CD8-positive, alpha-beta memory T cell (primary cell): ENCODE measurements around the gene PLEKHH2. TPM values are rescaled to one million over a fixed set of nuclear protein-coding genes. Genes with fewer than 3 reads are reported as not detected.
"Not testable (repeated sequence)": the region's sequence is repeated elsewhere in the genome, so short reads cannot be mapped to it uniquely, and the experiment has no call there.

ENCODE experiments used
- CTCF ChIA-PET: fragments of 350-600 bp; sonication (Branson Sonifier 250); formaldehyde crosslinking; loops from one replicate; lab custom pipeline; 2021; ENCODE audit warnings: antibody characterized with exemption; lab: Charles Lee
- POLR2A ChIA-PET: fragments of 350-600 bp; sonication (Branson Sonifier 250); formaldehyde crosslinking; loops from one replicate; lab custom pipeline; 2021; ENCODE audit warnings: antibody characterized with exemption; lab: Charles Lee
- DNase-seq, 5 donors: peaks; one replicate each; pipeline versions ENCODE4 v3.0.0 to v3.0.0-alpha.2; 2020 to 2022; ENCODE audit warnings: mixed read lengths in 1 of 5
- H3K27ac ChIP-seq: one replicate; pipeline ENCODE4 v1.7.0; 2013; ENCODE audit warnings: low read depth, mild to moderate bottlenecking, low read length, moderate library complexity
- H3K27me3 ChIP-seq: 2 replicates; pipeline ENCODE4 v1.7.0; 2013; ENCODE audit warnings: low read length, mild to moderate bottlenecking; ENCODE audit not compliant: insufficient read depth, poor library complexity, severe bottlenecking
- H3K36me3 ChIP-seq: 2 replicates; pipeline ENCODE4 v1.7.0; 2013; ENCODE audit warnings: mild to moderate bottlenecking, low read length, moderate library complexity; ENCODE audit not compliant: insufficient read depth
- H3K4me1 ChIP-seq: 2 replicates; pipeline ENCODE4 v1.7.0; 2013; ENCODE audit warnings: mild to moderate bottlenecking, low read length, moderate library complexity; ENCODE audit not compliant: insufficient read depth
- H3K4me3 ChIP-seq: 2 replicates; pipeline ENCODE4 v1.7.0; 2013; ENCODE audit warnings: mild to moderate bottlenecking, low read length
- H3K9me3 ChIP-seq: 2 replicates; pipeline ENCODE4 v1.7.0; 2013; ENCODE audit warnings: mild to moderate bottlenecking, low read length
- H3K27ac Mint-ChIP-seq, 8 donors: one replicate each; pipeline ENCODE4 v1.8.0; 2020 to 2021; ENCODE audit warnings: mixed read lengths in 8 of 8, mild to moderate bottlenecking in 6 of 8, inconsistent platforms in 3 of 8, moderate library complexity in 3 of 8
- H3K27me3 Mint-ChIP-seq, 2 donors: one replicate each; pipeline ENCODE4 v1.8.0; 2020 to 2021; ENCODE audit warnings: mixed read lengths in 2 of 2, mild to moderate bottlenecking in 1 of 2, moderate library complexity in 1 of 2
- H3K36me3 Mint-ChIP-seq, 3 donors: one replicate each; pipeline ENCODE4 v1.8.0; 2020 to 2021; ENCODE audit warnings: mixed read lengths in 3 of 3, inconsistent platforms in 1 of 3, mild to moderate bottlenecking in 1 of 3
- H3K4me1 Mint-ChIP-seq, 3 donors: one replicate each; pipeline ENCODE4 v1.8.0; 2020 to 2021; ENCODE audit warnings: mixed read lengths in 3 of 3, inconsistent platforms in 1 of 3, mild to moderate bottlenecking in 1 of 3
- H3K4me3 Mint-ChIP-seq, 7 donors: one replicate each; pipeline ENCODE4 v1.8.0; 2020 to 2021; ENCODE audit warnings: mixed read lengths in 7 of 7, mild to moderate bottlenecking in 6 of 7, moderate library complexity in 4 of 7, inconsistent platforms in 2 of 7
- H3K9me3 Mint-ChIP-seq, 5 donors: one replicate each; pipeline ENCODE4 v1.8.0; 2020 to 2022; ENCODE audit warnings: mixed read lengths in 5 of 5, mild to moderate bottlenecking in 3 of 5, moderate library complexity in 2 of 5, inconsistent platforms in 1 of 5
- polyA plus RNA-seq: library from polyadenylated mRNA; unstranded; fragments of 300-500 nt; fragmentation: Illumina TruSeq; gene quantifications from one replicate; pipeline ENCODE4 v1.2.3, GENCODE V29; 2021
- total RNA-seq, 2 experiments: library from RNA; stranded (reverse); gene quantifications; one replicate each; pipeline ENCODE4 v1.2.3, GENCODE V29; 2021

The PLEKHH2 gene
- total and polyA plus RNA-seq, 3 experiments from 2014 or later, result 0.48 to 0.49 TPM; not detected in 1

- H3K27me3 ChIP-seq, H3K4me3 ChIP-seq, H3K4me3 Mint-ChIP-seq, H3K27ac ChIP-seq, H3K4me1 Mint-ChIP-seq, H3K9me3 ChIP-seq, H3K27ac Mint-ChIP-seq, H3K27me3 Mint-ChIP-seq, DNase-seq, H3K36me3 ChIP-seq, H3K36me3 Mint-ChIP-seq, CTCF ChIA-PET, POLR2A ChIA-PET, H3K4me1 ChIP-seq, H3K9me3 Mint-ChIP-seq: not testable (repeated sequence)
Measured at GRCh38 chr2:43726961-43727633, 90.0 kb downstream of the PLEKHH2 start.

- Mint-ChIP-seq H3K9me3 (no peaks in the 10 kb centered on the region), H3K4me3 (no peak overlapping the region), H3K4me1 (no peaks in the 10 kb centered on the region), H3K36me3 (no peaks in the 10 kb centered on the region), H3K27ac (no peak overlapping the region), H3K27me3 (peaks cover 0 to 8% of the 10 kb centered on the region in 2 donors)
- CTCF ChIA-PET, result no interaction called here
- no peaks in the 10 kb centered on the region for H3K9me3 ChIP-seq
- H3K4me1 ChIP-seq, result no peaks in the 10 kb centered on the region
- no peak overlapping the region for H3K27ac ChIP-seq
- no peak for DNase-seq
- H3K36me3 ChIP-seq, result no peaks in the 10 kb centered on the region
- POLR2A ChIA-PET, result no interaction called here
- H3K27me3 ChIP-seq, result no peaks in the 10 kb centered on the region
- H3K4me3 ChIP-seq, result no peak overlapping the region
Measured at GRCh38 chr2:43727634-43728014, 90.6 kb downstream of the PLEKHH2 start.

- H3K27ac Mint-ChIP-seq, result peak overlapping the region in 1 of 8 donors; percentile 83
- no peak overlapping the region for H3K4me3 Mint-ChIP-seq
- Histone ChIP-seq H3K4me1 (no peaks in the 10 kb centered on the region), H3K9me3 (no peaks in the 10 kb centered on the region), H3K27ac (no peak overlapping the region), H3K27me3 (no peaks in the 10 kb centered on the region), H3K4me3 (no peak overlapping the region), H3K36me3 (no peaks in the 10 kb centered on the region)
- H3K36me3 Mint-ChIP-seq, result no peaks in the 10 kb centered on the region
- H3K4me1 Mint-ChIP-seq, result no peaks in the 10 kb centered on the region
- ChIA-PET POLR2A (no interaction called here), CTCF (interaction anchor here (0.6 kb wide), 1 partner anchor 36 kb away, joined by 3 read pairs; no protein-coding TSS in a partner anchor)
- no peaks in the 10 kb centered on the region for H3K9me3 Mint-ChIP-seq
- peaks cover 0 to 19% of the 10 kb centered on the region in 2 donors for H3K27me3 Mint-ChIP-seq
- DNase-seq, result no peak
Measured at GRCh38 chr2:43729491-43730174, 92.6 kb downstream of the PLEKHH2 start.

- no peaks in the 10 kb centered on the region for H3K4me1 Mint-ChIP-seq
- Histone ChIP-seq H3K4me1 (no peaks in the 10 kb centered on the region), H3K27me3 (no peaks in the 10 kb centered on the region), H3K4me3 (no peak overlapping the region), H3K9me3 (no peaks in the 10 kb centered on the region), H3K36me3 (no peaks in the 10 kb centered on the region), H3K27ac (no peak overlapping the region)
- H3K9me3 Mint-ChIP-seq, result no peaks in the 10 kb centered on the region
- ChIA-PET CTCF (no interaction called here), POLR2A (no interaction called here)
- H3K36me3 Mint-ChIP-seq, result no peaks in the 10 kb centered on the region
- H3K27ac Mint-ChIP-seq, result no peak overlapping the region
- H3K4me3 Mint-ChIP-seq, result no peak overlapping the region
- peaks cover 0 to 16% of the 10 kb centered on the region in 2 donors for H3K27me3 Mint-ChIP-seq
- no peak for DNase-seq
Measured at GRCh38 chr2:43731211-43731610, 94.2 kb downstream of the PLEKHH2 start.

- H3K36me3 Mint-ChIP-seq, result no peaks in the 10 kb centered on the region
- no peaks in the 10 kb centered on the region for H3K27me3 ChIP-seq
- H3K4me3 Mint-ChIP-seq, result no peak overlapping the region
- H3K4me1 ChIP-seq, result no peaks in the 10 kb centered on the region
- H3K27ac ChIP-seq, result no peak overlapping the region
- H3K9me3 ChIP-seq, result no peaks in the 10 kb centered on the region
- H3K4me1 Mint-ChIP-seq, result no peaks in the 10 kb centered on the region
- POLR2A ChIA-PET, result no interaction called here
- no peaks in the 10 kb centered on the region for H3K9me3 Mint-ChIP-seq
- peaks cover 3 to 18% of the 10 kb centered on the region in 2 donors for H3K27me3 Mint-ChIP-seq
- no peaks in the 10 kb centered on the region for H3K36me3 ChIP-seq
- DNase-seq, result no peak
- CTCF ChIA-PET, result no interaction called here
- H3K27ac Mint-ChIP-seq, result peak overlapping the region in 1 of 8 donors; percentile 11
- no peak overlapping the region for H3K4me3 ChIP-seq
Measured at GRCh38 chr2:43736637-43737036, 99.6 kb downstream of the PLEKHH2 start.

GRCh38 chr2:43737097-43737854 is 100.2 kb downstream of the PLEKHH2 start:
- no peak for DNase-seq
- Histone ChIP-seq H3K9me3 (no peaks in the 10 kb centered on the region), H3K27ac (no peak overlapping the region), H3K27me3 (no peaks in the 10 kb centered on the region), H3K4me1 (no peaks in the 10 kb centered on the region), H3K4me3 (no peak overlapping the region), H3K36me3 (no peaks in the 10 kb centered on the region)
- Mint-ChIP-seq H3K4me3 (no peak overlapping the region), H3K36me3 (no peaks in the 10 kb centered on the region), H3K27me3 (peaks cover 3 to 18% of the 10 kb centered on the region in 2 donors), H3K9me3 (no peaks in the 10 kb centered on the region), H3K4me1 (no peaks in the 10 kb centered on the region), H3K27ac (no peak overlapping the region)
- CTCF ChIA-PET, result no interaction called here
- POLR2A ChIA-PET, result no interaction called here

- ChIA-PET POLR2A (no interaction called here), CTCF (no interaction called here)
- no peaks in the 10 kb centered on the region for H3K4me1 ChIP-seq
- Mint-ChIP-seq H3K9me3 (no peaks in the 10 kb centered on the region), H3K36me3 (no peaks in the 10 kb centered on the region), H3K27me3 (peaks cover 3 to 12% of the 10 kb centered on the region in 2 donors), H3K4me3 (no peak overlapping the region), H3K27ac (no peak overlapping the region), H3K4me1 (no peaks in the 10 kb centered on the region)
- H3K4me3 ChIP-seq, result no peak overlapping the region
- no peaks in the 10 kb centered on the region for H3K36me3 ChIP-seq
- H3K9me3 ChIP-seq, result no peaks in the 10 kb centered on the region
- DNase-seq, result no peak
- H3K27me3 ChIP-seq, result no peaks in the 10 kb centered on the region
- no peak overlapping the region for H3K27ac ChIP-seq
Measured at GRCh38 chr2:43737855-43738254, 100.8 kb downstream of the PLEKHH2 start.

GRCh38 chr2:43738257-43738656 is 101.2 kb downstream of the PLEKHH2 start:
- no peaks in the 10 kb centered on the region for H3K4me1 Mint-ChIP-seq
- peaks cover 3 to 11% of the 10 kb centered on the region in 2 donors for H3K27me3 Mint-ChIP-seq
- Histone ChIP-seq H3K36me3 (no peaks in the 10 kb centered on the region), H3K9me3 (no peaks in the 10 kb centered on the region), H3K4me1 (no peaks in the 10 kb centered on the region), H3K27me3 (no peaks in the 10 kb centered on the region), H3K27ac (no peak overlapping the region), H3K4me3 (no peak overlapping the region)
- POLR2A ChIA-PET, result no interaction called here
- CTCF ChIA-PET, result no interaction called here
- no peak overlapping the region for H3K27ac Mint-ChIP-seq
- no peaks in the 10 kb centered on the region for H3K36me3 Mint-ChIP-seq
- no peak for DNase-seq
- H3K4me3 Mint-ChIP-seq, result no peak overlapping the region
- H3K9me3 Mint-ChIP-seq, result no peaks in the 10 kb centered on the region
